NCI-H1092 treated with DMSO at 0.1 percent for 48 hours (cell line): ENCODE data around the gene NKIRAS2.
A peak's percentile ranks its signal among the peaks of the same experiment; 100 is the strongest.

Experiments used
- DNase-seq: peaks from one replicate; lab custom pipeline; 2025; lab: John Stamatoyannopoulos, UW

NKIRAS2 gene

GRCh38 chr17:42055027-42055426 is 35.1 kb downstream of the NKIRAS2 start:
- DNase-seq = no peak

DNA sequence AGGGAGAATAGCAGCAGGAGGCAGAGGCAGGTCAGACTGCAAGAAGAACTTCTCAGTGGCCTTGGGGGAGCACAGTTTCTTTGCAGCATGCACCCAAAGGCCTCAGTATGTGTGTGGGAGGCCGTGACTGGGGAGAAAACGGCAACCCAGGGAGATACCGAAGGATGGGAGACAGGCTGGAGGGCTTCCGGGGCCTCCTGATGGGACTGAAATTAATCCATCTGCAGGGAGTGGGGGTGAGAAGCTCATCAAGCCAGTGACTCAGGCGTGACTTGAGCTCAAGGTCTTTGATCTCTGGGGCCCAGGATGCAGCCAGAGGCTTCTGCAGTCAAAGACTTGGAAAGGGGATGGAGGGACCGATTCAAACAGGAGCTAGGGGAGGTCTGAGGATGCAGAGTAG is 35.6 kb downstream of the NKIRAS2 start:
- DNase-seq = no peak

DNA sequence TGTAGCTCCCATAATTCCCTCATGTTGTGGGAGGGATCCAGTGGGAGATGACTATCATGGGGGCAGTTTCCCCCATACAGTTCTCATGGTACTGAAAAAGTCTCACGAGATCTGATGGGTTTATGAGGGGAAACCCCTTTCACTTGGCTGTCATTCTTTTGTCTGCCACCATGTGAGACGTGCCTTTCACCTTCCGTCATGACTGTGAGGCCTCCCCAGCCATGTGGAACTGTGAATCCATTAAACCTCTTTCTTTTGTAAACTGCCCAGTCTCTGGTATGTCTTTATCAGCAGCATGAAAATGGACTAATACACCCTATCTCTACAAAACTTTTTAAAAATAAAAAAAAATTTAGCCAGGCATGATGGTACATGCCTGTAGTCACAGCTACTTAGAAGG is 36.7 kb downstream of the NKIRAS2 start:
- DNase-seq = no peak

DNA sequence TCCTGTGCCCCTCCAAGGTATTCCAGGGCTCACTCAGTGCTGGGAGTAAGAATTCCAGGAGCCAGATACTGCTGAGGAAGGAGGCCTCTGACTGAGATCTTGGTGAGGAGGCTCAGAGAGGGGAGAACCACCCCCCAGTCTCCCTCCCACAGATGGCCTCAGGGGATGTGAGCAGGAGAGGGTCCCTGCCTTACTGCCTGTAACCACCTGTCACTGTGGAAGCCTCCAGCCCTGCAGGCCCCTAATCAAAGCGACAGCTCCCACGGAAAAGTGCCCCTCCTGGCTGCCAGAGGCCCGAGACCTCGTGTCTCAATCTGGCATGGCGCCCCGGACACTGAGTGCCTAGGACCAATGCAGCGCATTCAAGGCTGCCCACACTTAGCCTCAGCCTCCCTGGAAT is 38.2 kb downstream of the NKIRAS2 start:
- no peak for DNase-seq

DNA sequence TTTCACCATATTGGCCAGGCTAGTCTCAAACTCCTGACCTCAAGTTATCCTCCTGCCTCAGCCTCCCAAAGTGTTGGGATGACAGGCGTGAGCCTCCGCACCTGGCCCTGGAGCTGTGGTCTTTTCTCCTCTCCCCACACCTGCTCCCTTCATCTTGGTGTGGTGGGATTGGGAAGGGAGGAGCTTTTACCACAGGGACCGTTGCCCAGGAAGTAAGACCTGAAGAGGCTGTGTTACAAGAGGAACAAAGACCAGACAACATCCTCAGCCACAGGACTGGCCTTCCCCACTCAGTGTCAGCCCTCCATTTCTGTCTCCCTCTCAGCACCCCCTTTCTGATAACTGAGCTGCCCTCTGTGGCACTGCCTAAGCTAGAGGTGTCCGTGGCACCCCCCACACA is 39.9 kb downstream of the NKIRAS2 start:
- DNase-seq = no peak

GRCh38 chr17:42060231-42060630 is 40.3 kb downstream of the NKIRAS2 start:
- DNase-seq = no peak

DNA sequence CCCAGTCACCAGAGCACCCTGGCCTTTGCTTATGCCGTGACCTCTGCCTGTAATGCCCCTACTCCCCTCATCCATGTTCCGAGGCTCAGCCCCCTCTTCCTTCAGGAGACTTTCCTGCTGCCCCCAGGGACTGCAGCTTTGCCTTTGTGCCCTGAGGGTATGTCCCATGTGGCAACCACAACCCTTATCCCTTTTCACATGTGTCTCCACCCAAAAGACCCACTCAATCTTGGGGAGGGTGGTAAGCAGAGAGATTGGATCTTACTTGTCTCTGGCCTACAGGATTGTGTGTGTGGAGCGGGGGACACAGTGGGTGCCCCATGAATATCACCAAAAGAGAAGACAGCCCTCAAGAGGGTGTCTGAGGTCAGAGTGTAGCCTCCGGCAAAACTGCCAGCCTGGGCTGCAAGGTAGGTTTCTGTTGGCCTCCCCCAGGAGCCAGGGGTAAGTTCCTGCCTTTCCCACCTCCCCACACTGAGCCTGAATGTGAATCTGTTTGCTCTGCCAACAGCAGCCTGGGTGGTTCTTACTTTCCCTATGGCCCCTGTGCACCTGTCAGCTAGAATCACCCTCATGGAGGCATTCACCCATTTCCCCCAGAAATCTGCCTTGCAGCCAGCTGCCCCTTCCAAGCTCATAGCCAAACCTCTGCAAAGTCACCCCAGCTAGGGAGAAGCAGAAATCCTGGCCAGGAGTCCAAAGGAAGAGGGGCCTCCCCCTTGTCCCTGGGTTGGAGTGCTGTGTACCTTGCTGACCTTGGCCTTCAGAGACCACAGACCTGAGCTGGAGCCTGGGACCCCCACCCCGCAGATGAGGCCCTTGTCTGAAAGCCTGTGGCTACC is 42.0 kb downstream of the NKIRAS2 start:
- no peak for DNase-seq

- no peak for DNase-seq
Measured at GRCh38 chr17:42062681-42063080, 42.8 kb downstream of the NKIRAS2 start.

- DNase-seq = no peak
Measured at GRCh38 chr17:42065201-42065600, 45.3 kb downstream of the NKIRAS2 start.

- DNase-seq = peak; percentile 13
Measured at GRCh38 chr17:42067371-42068091, 47.6 kb downstream of the NKIRAS2 start.

DNA sequence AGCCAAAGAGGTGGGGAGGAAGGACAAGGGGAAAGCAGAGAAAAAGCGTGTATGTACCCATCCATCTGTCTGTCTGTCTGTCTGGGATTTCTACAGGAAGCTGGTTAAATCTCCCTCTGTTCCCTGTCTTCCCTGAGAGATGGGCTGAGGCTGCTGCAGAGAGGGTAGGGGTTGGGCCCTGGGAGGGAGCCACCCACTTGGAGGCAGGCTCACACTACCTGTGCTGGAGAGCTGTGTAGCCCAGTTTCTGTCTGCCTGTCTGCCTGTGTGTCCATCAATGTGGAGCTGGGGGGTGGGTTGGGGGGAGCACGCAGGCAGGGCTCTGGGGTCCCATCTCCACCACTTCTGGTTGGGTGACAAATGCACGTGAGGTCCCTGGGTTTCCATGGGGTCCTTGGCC is 49.1 kb downstream of the NKIRAS2 start:
- no peak for DNase-seq

GRCh38 chr17:42071810-42072209 is 51.9 kb downstream of the NKIRAS2 start:
- DNase-seq = no peak

DNA sequence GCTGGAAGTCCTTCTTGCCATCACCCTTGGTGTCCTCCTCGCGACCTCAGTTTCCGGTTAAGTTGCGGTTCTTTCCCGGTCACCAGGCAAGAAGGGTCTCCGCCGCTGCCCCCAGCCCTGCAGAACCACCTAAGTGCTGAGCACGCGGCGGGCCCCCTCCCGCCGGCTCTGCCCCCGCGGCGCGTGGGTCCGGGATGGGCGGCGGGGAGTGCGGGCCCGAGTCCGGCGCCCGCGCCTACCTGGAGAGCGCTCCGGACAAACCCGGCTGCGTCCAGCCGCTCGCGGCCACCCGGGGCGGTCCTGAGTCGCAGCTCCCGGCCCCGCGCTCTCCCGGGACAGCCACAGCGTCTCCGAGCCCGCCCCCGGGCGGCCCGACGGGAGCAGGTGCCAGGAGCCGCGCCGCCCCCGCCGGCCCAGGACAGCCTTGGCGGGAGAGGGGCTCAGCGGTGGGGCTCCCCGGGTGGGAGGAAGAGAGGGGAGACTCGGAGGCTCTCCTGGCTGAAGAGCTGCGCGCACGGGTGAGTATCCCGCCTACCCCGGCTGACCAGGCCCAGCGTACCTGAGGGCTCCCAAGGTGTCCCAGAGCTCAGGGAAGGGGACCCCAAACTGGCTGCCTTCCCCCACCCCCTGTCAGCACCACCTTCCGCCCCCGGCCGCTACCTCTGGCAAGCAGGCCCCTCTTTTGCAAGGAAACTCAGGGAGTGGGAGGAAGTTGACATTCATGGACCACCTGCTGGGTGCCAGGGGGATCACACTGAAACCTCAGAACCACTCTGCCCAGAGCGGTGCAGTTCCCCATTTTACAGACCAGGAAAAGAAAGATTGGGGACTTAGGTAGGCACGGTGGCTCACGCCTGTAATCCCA is 52.7 kb downstream of the NKIRAS2 start:
- no peak for DNase-seq
